K562 (cell line): ENCODE results near the gene ACTN1. TPM values are rescaled to one million over a fixed set of nuclear protein-coding genes. Genes with fewer than 3 reads are reported as not detected.
A peak's percentile ranks its signal among the peaks of the same experiment; 100 is the strongest.

Source experiments
- ATAC-seq: fragments of 200-7000 bp; cut with Tn5 transposase; 3 replicates; pipeline ENCODE4 v1.9.1; 2020; ENCODE audit warnings: moderate library complexity
- Bru-seq: library from RNA; stranded (reverse); fragments of 400-500 nt; gene quantifications from one replicate; lab custom pipeline; 2021; lab: Mats Ljungman, UMichigan
- BruChase-seq, 2 experiments: library from RNA; stranded (reverse); fragments of 400-500 nt; gene quantifications; one replicate each; lab custom pipeline; 2021; lab: Mats Ljungman, UMichigan
- BruUV-seq: library from RNA; stranded (reverse); fragments of 400-500 nt; replicated peaks from 2 replicates; lab custom pipeline; 2021; lab: Mats Ljungman, UMichigan
- CTCF ChIA-PET: fragments of 300-600 bp; formaldehyde crosslinking; extraction: SDS; loops from one replicate; lab custom pipeline; 2021; ENCODE audit warnings: low intra/inter-chr PET ratio; lab: Yijun Ruan, JAX
- POLR2A ChIA-PET: fragments of 300-600, 350-650 bp; sonication (Branson Sonifier 250); formaldehyde crosslinking; extraction: SDS; loops from one replicate; lab custom pipeline; 2021; ENCODE audit warnings: antibody characterized with exemption, inconsistent platforms; lab: Yijun Ruan, JAX
- DNase-seq, 4 experiments: peaks; one replicate each; pipeline versions ENCODE4 v3.0.0 to v3.0.0-alpha.2; 2011 to 2018; ENCODE audit warnings: low spot score in 3 of 4, mixed read lengths in 3 of 4; ENCODE audit errors: extremely low read depth in 1 of 4
- FAIRE-seq: peaks from 2 replicates; lab custom pipeline; 2011; peaks lifted over from hg19 to GRCh38; lab: Jason Lieb, UNC
- H2AFZ ChIP-seq: 2 replicates; pipeline ENCODE4 v1.6.0; 2011; ENCODE audit warnings: low read depth, low read length, control low read depth, inconsistent platforms
- H3K27ac ChIP-seq: fragments of 200-600 bp; 3 replicates; pipeline ENCODE4 v1.8.0; 2011; ENCODE audit warnings: low read depth, mild to moderate bottlenecking, control low read depth, inconsistent platforms, low read length, moderate library complexity, mixed read lengths; ENCODE audit errors: extremely low read depth
- H3K27me3 ChIP-seq, 2 experiments: fragments of 300-600 bp in 1 of 2; 2 replicates in 1 of 2; 3 replicates in 1 of 2; pipeline versions ENCODE4 v1.6.0 to v1.8.0; 2011; ENCODE audit warnings: inconsistent platforms in 2 of 2, low read length in 2 of 2, mild to moderate bottlenecking in 1 of 2, mixed read lengths in 1 of 2, moderate library complexity in 1 of 2; ENCODE audit not compliant: control insufficient read depth in 2 of 2, insufficient read depth in 2 of 2
- H3K36me3 ChIP-seq: fragments of 300-600 bp; 3 replicates; pipeline ENCODE4 v1.8.0; 2011; ENCODE audit warnings: mild to moderate bottlenecking, low read length, inconsistent platforms; ENCODE audit not compliant: control insufficient read depth, insufficient read depth
- H3K4me1 ChIP-seq, 2 experiments: fragments of 200-600 bp in 1 of 2; replicated peaks in 1 of 2; 2 replicates in 1 of 2; 3 replicates in 1 of 2; pipeline versions ENCODE4 v1.5.1 to v1.8.0; 2011; ENCODE audit warnings: inconsistent platforms in 2 of 2, low read length in 2 of 2, mild to moderate bottlenecking in 1 of 2, mixed read lengths in 1 of 2, moderate library complexity in 1 of 2; ENCODE audit not compliant: control insufficient read depth in 2 of 2, insufficient read depth in 2 of 2
- H3K4me2 ChIP-seq: 2 replicates; pipeline ENCODE4 v1.6.1; 2011; ENCODE audit warnings: low read length, control low read depth, inconsistent platforms, mixed read lengths; ENCODE audit not compliant: insufficient read depth
- H3K4me3 ChIP-seq: fragments of 200-600 bp; sonication (generic), shearing (Covaris generic); 2 replicates; pipeline ENCODE4 v1.5.1; 2016; ENCODE audit warnings: control low read depth, inconsistent platforms
- H3K79me2 ChIP-seq: fragments of 200-600 bp; 3 replicates; pipeline ENCODE4 v1.8.0; 2011; ENCODE audit warnings: low read length, inconsistent platforms; ENCODE audit not compliant: control insufficient read depth, insufficient read depth
- H3K9ac ChIP-seq, 2 experiments: 2 replicates each; pipeline versions ENCODE4 v1.6.0 to v1.6.1; 2011; ENCODE audit warnings: low read depth in 2 of 2, low read length in 2 of 2, control low read depth in 1 of 2, inconsistent platforms in 1 of 2, mild to moderate bottlenecking in 1 of 2, mixed read lengths in 1 of 2; ENCODE audit not compliant: insufficient read depth in 1 of 2
- H3K9me1 ChIP-seq: one replicate; pipeline ENCODE4 v1.6.0; 2011; ENCODE audit warnings: inconsistent platforms, mild to moderate bottlenecking, low read length, moderate library complexity; ENCODE audit not compliant: control insufficient read depth, insufficient read depth
- H3K9me3 ChIP-seq: replicated peaks from 2 replicates; pipeline ENCODE4 v1.5.1; 2011; ENCODE audit warnings: low read depth, low read length, inconsistent platforms; ENCODE audit not compliant: control insufficient read depth, insufficient read depth
- H4K20me1 ChIP-seq: replicated peaks from 2 replicates; pipeline ENCODE4 v1.6.1; 2011; ENCODE audit warnings: low read length, inconsistent platforms, mixed read lengths; ENCODE audit not compliant: control insufficient read depth, insufficient read depth
- ARID1B ChIP-seq: fragments of 450-650 bp; IDR thresholded peaks from 2 replicates; pipeline ENCODE4 v1.6.1; 2016; ENCODE audit warnings: antibody characterized with exemption, mild to moderate bottlenecking, inconsistent platforms
- DPF2 ChIP-seq: fragments of 450-650 bp; IDR thresholded peaks from 2 replicates; pipeline ENCODE4 v1.6.1; 2016
- NONO ChIP-seq, 2 experiments: fragments of 200-400 bp in 1 of 2; fragments of 450-650 bp in 1 of 2; formaldehyde crosslinking in 1 of 2; IDR thresholded peaks; 2 replicates each; pipeline ENCODE4 v1.6.1; 2017; ENCODE audit warnings: low read depth in 2 of 2, mild to moderate bottlenecking in 2 of 2, moderate library complexity in 2 of 2, low read length in 1 of 2
- NR2C1 ChIP-seq, 2 experiments: fragments of 450-650 bp; IDR thresholded peaks; 2 replicates each; pipeline ENCODE4 v1.6.1; 2017; ENCODE audit warnings: mild to moderate bottlenecking in 2 of 2, antibody characterized with exemption in 1 of 2, inconsistent platforms in 1 of 2, missing compliant biosample characterization in 1 of 2, missing genetic modification characterization in 1 of 2
- NRF1 ChIP-seq, 2 experiments: fragments of 450-650 bp; IDR thresholded peaks in 1 of 2; conservative IDR thresholded peaks in 1 of 2; 2 replicates each; pipeline ENCODE4 v1.6.1; 2014; ENCODE audit warnings: mild to moderate bottlenecking in 2 of 2
- PHTF2 ChIP-seq: fragments of 250-450 bp; sonication (Bioruptor Pico); IDR thresholded peaks from 2 replicates; pipeline ENCODE4 v1.5.0; 2021; ENCODE audit warnings: mild to moderate bottlenecking
- PML ChIP-seq: IDR thresholded peaks from 2 replicates; pipeline ENCODE4 v1.6.1; 2012; ENCODE audit warnings: low read length, inconsistent platforms
- POLR2AphosphoS5 ChIP-seq: IDR thresholded peaks from 2 replicates; pipeline ENCODE4 v1.6.1; 2011; ENCODE audit warnings: mild to moderate bottlenecking, low read depth, low read length, moderate library complexity; ENCODE audit not compliant: control insufficient read depth, insufficient read depth
- SP1 ChIP-seq: sonication (generic); formaldehyde crosslinking; IDR thresholded peaks from 2 replicates; pipeline ENCODE4 v1.8.1; 2022; ENCODE audit warnings: mild to moderate bottlenecking, missing genetic modification reagents
- TAF9B ChIP-seq: fragments of 450-650 bp; IDR thresholded peaks from 2 replicates; pipeline ENCODE4 v1.6.1; 2018; ENCODE audit warnings: mild to moderate bottlenecking; ENCODE audit not compliant: partially characterized antibody
- ZC3H4 ChIP-seq: sonication (generic); formaldehyde crosslinking; IDR thresholded peaks from 2 replicates; pipeline ENCODE4 v1.9.0; 2021; ENCODE audit warnings: missing genetic modification reagents, borderline replicate concordance
- WGBS: fragments of 100-300 bp; shearing (Covaris generic); methylation state at CpG from one replicate; pipeline ENCODE4 v1.1.6; 2016; ENCODE audit warnings: low coverage, mixed read lengths; ENCODE audit not compliant: insufficient coverage; ENCODE audit errors: missing lambda C conversion rate; 5-methylcytosine and 5-hydroxymethylcytosine counted together
- in situ Hi-C: fragments of 300-500 bp; cut with MboI; formaldehyde crosslinking; loops from 4 replicates; pipeline ENCODE4 v1.15.0; 2018; ENCODE audit warnings: inconsistent platforms, mixed read lengths
- intact Hi-C: fragments of 100-400 bp; cut with micrococcal nuclease; formaldehyde crosslinking; loops from 2 replicates; pipeline ENCODE4 v1.14.2; 2022
- long read RNA-seq, 3 experiments: library from polyadenylated mRNA in 2 of 3; library from RNA in 1 of 3; unstranded in 2 of 3; stranded (forward) in 1 of 3; transcript quantifications; one replicate each; pipeline ENCODE4 v2.0.0, GENCODE V29; 2019 to 2022
- polyA minus RNA-seq, 3 experiments: library from RNA; depleted of rRNA, polyadenylated mRNA; stranded (reverse); fragments of >200 nt; gene quantifications; 2 replicates each; pipeline ENCODE4 v1.2.3, GENCODE V29; 2011
- polyA plus RNA-seq, 8 experiments: library from polyadenylated mRNA; depleted of rRNA in 4 of 8; stranded (reverse) in 5 of 8; unstranded in 3 of 8; fragments of >200 nt; fragmentation: Nextera tagmentation in 2 of 8; fragmentation: Illumina TruSeq in 1 of 8; extraction: Ambion mirVana in 2 of 8; extraction: Trizol in 1 of 8; gene quantifications; 2 replicates each; pipeline versions ENCODE4 v1.2.1 to v1.2.3, GENCODE V29; 2011 to 2014; ENCODE audit warnings: inconsistent platforms in 1 of 8, missing spikeins in 1 of 8
- total RNA-seq, 7 experiments: library from RNA; depleted of rRNA in 6 of 7; stranded (reverse); fragments of >200 nt in 6 of 7; fragmentation: Illumina TruSeq in 2 of 7; extraction: Trizol in 2 of 7; gene quantifications; 2 replicates each; pipeline versions ENCODE4 v1.2.1 to v1.2.3, GENCODE V29; 2011 to 2021; ENCODE audit warnings: low replicate concordance in 1 of 7
- TF ChIP-seq, protein P1 (sequence below), 2 experiments: IDR thresholded peaks in 1 of 2; conservative IDR thresholded peaks in 1 of 2; 2 replicates each; pipeline ENCODE4 v1.6.1; 2016; ENCODE audit warnings: low read depth in 2 of 2, mild to moderate bottlenecking in 1 of 2, missing compliant biosample characterization in 1 of 2, missing genetic modification characterization in 1 of 2, moderate library complexity in 1 of 2

The ACTN1 gene
- 54.6 and 92.3 TPM in 2 replicates for total RNA-seq (2011; cell fraction: chromatin; rRNA removed; ENCODE audit: low replicate concordance)
- total RNA-seq (2011; cell fraction: nucleolus; rRNA removed), result 49.7 and 53.4 TPM in 2 replicates
- 46.1 and 65.6 TPM in 2 replicates for total RNA-seq (2011; cell fraction: nucleoplasm; rRNA removed)
- total RNA-seq (2014; rRNA removed) (42.5 and 47.3 TPM in 2 replicates), total RNA-seq (2014; rRNA removed; fragmentation: Illumina TruSeq; extraction: Trizol) (15.9 and 16.8 TPM in 2 replicates), total RNA-seq (2015; rRNA removed; fragmentation: Illumina TruSeq; extraction: Trizol) (26.1 and 26.8 TPM in 2 replicates), total RNA-seq (2021) (62.3 and 67.7 TPM in 2 replicates), polyA plus RNA-seq (2011; rRNA removed) (37.3 and 44.7 TPM in 2 replicates), polyA plus RNA-seq (2014; fragmentation: Illumina TruSeq; extraction: Trizol) (56.9 and 59.2 TPM in 2 replicates), polyA plus RNA-seq (2014; fragmentation: Nextera tagmentation; extraction: Ambion mirVana) (1 to 10 TPM; 2.2 to 5.6 TPM), polyA plus RNA-seq (2014; rRNA removed) (30.8 and 34.5 TPM in 2 replicates), polyA minus RNA-seq (2011; rRNA and poly(A)+ RNA removed) (50.7 and 52.2 TPM in 2 replicates), Bru-seq, nascent RNA (percentile 70 among the genes with signal in this experiment), BruChase-seq, experiment 1, labeled RNA remaining after a 2-hour chase (percentile 68 among the genes with signal in this experiment), BruChase-seq, experiment 2, labeled RNA remaining after a 6-hour chase (percentile 65 among the genes with signal in this experiment)
- polyA plus RNA-seq (2011; cell fraction: cytosol; rRNA removed), result 33.0 and 71.5 TPM in 2 replicates
- polyA plus RNA-seq (2011; cell fraction: nucleus; rRNA removed), result 38.8 and 47.1 TPM in 2 replicates
- 63.9 and 83.3 TPM in 2 replicates for polyA plus RNA-seq (2012)
- 66.1 and 73.5 TPM in 2 replicates for polyA minus RNA-seq (2011; cell fraction: cytosol; rRNA and poly(A)+ RNA removed)
- polyA minus RNA-seq (2011; cell fraction: nucleus; rRNA and poly(A)+ RNA removed), result 25.3 and 32.7 TPM in 2 replicates
- long read RNA-seq, experiment 1, full-length matches to known transcripts, result 72 of 220 reads
- long read RNA-seq, experiment 1, partial matches to known transcripts, result 130 of 220 reads
- long read RNA-seq, experiment 1, other reads (novel, unspliced or antisense), result 18 of 220 reads
- long read RNA-seq, experiment 2, transcript ACTN1-201 (21 exons, 3,779 nt), result major isoform, 36 of 54 reads
- long read RNA-seq, experiment 2, partial matches to known transcripts, result 2 of 54 reads
- long read RNA-seq, experiment 2, other reads (novel, unspliced or antisense), result 16 of 54 reads
- long read RNA-seq, experiment 3, transcript ACTN1-201 (21 exons, 3,779 nt), result major isoform, 38 of 42 reads
- long read RNA-seq, experiment 3, partial matches to known transcripts, result 1 of 42 reads
- long read RNA-seq, experiment 3, other reads (novel, unspliced or antisense), result 1 of 42 reads

DNA sequence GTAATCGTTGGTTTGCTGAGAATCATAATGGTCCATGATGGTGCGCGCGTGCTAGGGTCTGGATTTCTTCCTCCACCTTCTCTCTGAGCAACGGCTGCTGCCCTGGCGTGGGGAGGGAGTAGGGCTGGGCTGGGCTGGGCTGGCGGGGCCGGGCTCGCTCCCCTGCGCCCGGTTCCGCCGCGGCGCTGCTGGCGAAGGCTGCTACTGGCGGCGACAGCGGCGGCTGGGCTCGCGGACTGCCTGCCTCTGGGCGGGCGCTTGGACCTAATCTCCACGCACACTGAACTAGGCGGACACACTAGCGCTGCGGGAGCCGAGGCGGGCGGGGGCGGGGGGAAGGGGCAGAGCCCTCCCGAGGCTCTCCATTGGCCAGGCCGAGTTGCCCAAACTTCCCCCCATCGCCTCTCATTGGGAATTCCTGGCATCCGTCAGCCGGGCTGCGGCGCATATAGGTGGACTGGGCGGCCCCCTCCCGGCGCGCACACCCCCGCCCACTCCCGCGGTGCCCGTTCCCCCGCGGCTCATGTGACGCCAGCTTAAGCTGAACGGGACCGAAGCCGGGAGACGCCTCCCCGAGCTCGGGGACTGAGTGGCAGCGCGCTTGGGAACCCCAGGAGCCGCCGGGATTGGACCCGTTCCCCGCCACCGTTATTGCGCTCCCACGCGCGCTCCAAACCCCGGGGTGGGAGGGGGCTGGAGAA is at the start of gene ACTN1:
Gene ACTN1 (minus strand): TSS at position 282 of the 701 bp plus-strand sequence. CDS start 246 bp downstream, at position 36.
- H3K27me3 ChIP-seq, result no peaks in the 10 kb centered on the region
- FAIRE-seq (peak; percentile 74), ATAC-seq (peak; percentile 88), DNase-seq (peak; percentile 84 to 95 (median 90))
- intact Hi-C loops, result loop anchor here (5.0 kb wide), 1 partner anchor 123 kb away; no protein-coding TSS in a partner anchor
- peak within 1 kb of the TSS; percentile 78 for H3K4me2 ChIP-seq
- WGBS, result under 1% methylated on average over 20 of the region's 68 CpGs
- in situ Hi-C loops, result no loop called here
- ChIA-PET POLR2A (interaction anchor here (1.0 to 1.3 kb wide), 2 partner anchors 10 to 12 kb away, joined by 3 read pairs; no protein-coding TSS in a partner anchor), CTCF (no interaction called here)
- peaks cover 18 to 25% of the 10 kb centered on the region in 2 experiments; a peak in 4 of 5 replicates for H3K4me1 ChIP-seq
- H3K9me3 ChIP-seq, result no peaks in the 10 kb centered on the region
- no TSS peak for BruUV-seq
- H3K9ac ChIP-seq, result peak within 1 kb of the TSS; percentile 75 to 96
- H3K4me3 ChIP-seq, result peak within 1 kb of the TSS; percentile 85
- no peaks in the 10 kb centered on the region; the same call in 1 of the 2 replicates for H4K20me1 ChIP-seq
- peaks cover 21% of the 10 kb centered on the region; the same call in 1 of the 3 replicates for H3K36me3 ChIP-seq
- H3K79me2 ChIP-seq, result peaks cover 43% of the 10 kb centered on the region
- H3K27ac ChIP-seq, result peak within 1 kb of the TSS; percentile 83
- H2AFZ ChIP-seq, result peak within 1 kb of the TSS; percentile 83
- H3K9me1 ChIP-seq, result no peaks in the 10 kb centered on the region
- TF ChIP-seq ARID1B (peak; percentile 38; the same call in 1 of the 2 replicates), NONO (IDR thresholded peaks at IDR 0.05; ENCODE audit: low read depth in 2 of 2, low read length in 1 of 2) (0 out of 4 replicates have a peak, but pooled peaks of 1 of the 2 experiments have one; percentile 32), POLR2AphosphoS5 (peak; percentile 70; the same call in 1 of the 2 replicates), NRF1 (conservative IDR thresholded peaks at IDR 0.05 in 1 of 2, IDR thresholded peaks at IDR 0.05 in 1 of 2) (peak; percentile 72 to 76), PML (peak; percentile 27; the same call in 1 of the 2 replicates), SP1 (CRISPR knock-in tag) (peak; percentile 58; the same call in 1 of the 2 replicates), TAF9B (peak; percentile 14), DPF2 (0 out of 2 replicates have a peak, but pooled peaks have one; percentile 20), PHTF2 (CRISPR knock-in tag) (no peak), NR2C1 (IDR thresholded peaks at IDR 0.05) (no peak), NR2C1 (tag; IDR thresholded peaks at IDR 0.05) (no peak), ZC3H4 (no peak)
- TF ChIP-seq, protein P1, sequence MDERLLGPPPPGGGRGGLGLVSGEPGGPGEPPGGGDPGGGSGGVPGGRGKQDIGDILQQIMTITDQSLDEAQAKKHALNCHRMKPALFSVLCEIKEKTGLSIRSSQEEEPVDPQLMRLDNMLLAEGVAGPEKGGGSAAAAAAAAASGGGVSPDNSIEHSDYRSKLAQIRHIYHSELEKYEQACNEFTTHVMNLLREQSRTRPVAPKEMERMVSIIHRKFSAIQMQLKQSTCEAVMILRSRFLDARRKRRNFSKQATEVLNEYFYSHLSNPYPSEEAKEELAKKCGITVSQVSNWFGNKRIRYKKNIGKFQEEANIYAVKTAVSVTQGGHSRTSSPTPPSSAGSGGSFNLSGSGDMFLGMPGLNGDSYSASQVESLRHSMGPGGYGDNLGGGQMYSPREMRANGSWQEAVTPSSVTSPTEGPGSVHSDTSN (CRISPR knock-in tag; IDR thresholded peaks at IDR 0.05; ENCODE audit: low read depth), result peak; percentile 76
- TF ChIP-seq, protein P1 (tag; conservative IDR thresholded peaks at IDR 0.05; ENCODE audit: low read depth), result peak; percentile 90
